IPS-20b (cell line): Measurements from ENCODE around the gene PRR15L.

Source experiments
- H3K27ac ChIP-seq: one replicate; pipeline ENCODE4 v1.5.1; 2013; ENCODE audit warnings: low read length
- H3K27me3 ChIP-seq: 2 replicates; pipeline ENCODE4 v1.6.1; 2013; ENCODE audit warnings: mild to moderate bottlenecking, low read length, inconsistent platforms; ENCODE audit not compliant: insufficient read depth
- H3K36me3 ChIP-seq: 2 replicates; pipeline ENCODE4 v1.6.1; 2013; ENCODE audit warnings: low read depth, mild to moderate bottlenecking, inconsistent platforms, low read length, moderate library complexity; ENCODE audit not compliant: insufficient read depth
- H3K4me1 ChIP-seq: 2 replicates; pipeline ENCODE4 v1.6.1; 2013; ENCODE audit warnings: mild to moderate bottlenecking, control low read depth, inconsistent platforms, low read length, moderate library complexity; ENCODE audit not compliant: insufficient read depth
- H3K4me3 ChIP-seq: 2 replicates; pipeline ENCODE4 v1.5.1; 2013; ENCODE audit warnings: mild to moderate bottlenecking, low read length, inconsistent platforms
- H3K9ac ChIP-seq: 2 replicates; pipeline ENCODE4 v1.6.1; 2013; ENCODE audit warnings: low read depth, mild to moderate bottlenecking, inconsistent platforms, low read length, moderate library complexity
- H3K9me3 ChIP-seq: 2 replicates; pipeline ENCODE4 v1.6.1; 2013; ENCODE audit warnings: mild to moderate bottlenecking, low read depth, low read length, inconsistent platforms; ENCODE audit not compliant: insufficient read depth

The PRR15L gene

GRCh38 chr17:47914306-47914948 is 43.3 kb downstream of the PRR15L start:
- H3K9me3 ChIP-seq, result no peaks in the 10 kb centered on the region
- H3K27ac ChIP-seq, result no peak overlapping the region
- no peak overlapping the region for H3K9ac ChIP-seq
- H3K27me3 ChIP-seq, result no peaks in the 10 kb centered on the region
- no peaks in the 10 kb centered on the region for H3K4me1 ChIP-seq
- H3K4me3 ChIP-seq, result no peak overlapping the region
- peaks cover 20% of the 10 kb centered on the region for H3K36me3 ChIP-seq

- Histone ChIP-seq H3K9ac (no peak overlapping the region), H3K9me3 (no peaks in the 10 kb centered on the region), H3K36me3 (peaks cover 13% of the 10 kb centered on the region; the same call in 1 of the 2 replicates), H3K27me3 (no peaks in the 10 kb centered on the region), H3K27ac (no peak overlapping the region), H3K4me1 (no peaks in the 10 kb centered on the region), H3K4me3 (no peak overlapping the region)
These were observed 44.6 kb downstream of the PRR15L start for GRCh38 chr17:47913050-47913449.

GRCh38 chr17:47907932-47908562 is 49.6 kb downstream of the PRR15L start:
- Histone ChIP-seq H3K4me3 (no peak overlapping the region), H3K27ac (no peak overlapping the region), H3K9ac (no peak overlapping the region), H3K9me3 (no peaks in the 10 kb centered on the region), H3K27me3 (no peaks in the 10 kb centered on the region), H3K4me1 (no peaks in the 10 kb centered on the region; the same call in 1 of the 2 replicates), H3K36me3 (no peaks in the 10 kb centered on the region)

- Histone ChIP-seq H3K4me1 (peaks cover 9% of the 10 kb centered on the region), H3K9ac (no peak overlapping the region), H3K9me3 (no peaks in the 10 kb centered on the region), H3K4me3 (no peak overlapping the region), H3K36me3 (no peaks in the 10 kb centered on the region), H3K27me3 (no peaks in the 10 kb centered on the region), H3K27ac (no peak overlapping the region)
These were observed 51.2 kb downstream of the PRR15L start for GRCh38 chr17:47906443-47906842.

GRCh38 chr17:47905221-47905733 is 52.4 kb downstream of the PRR15L start:
- Histone ChIP-seq H3K27me3 (no peaks in the 10 kb centered on the region), H3K36me3 (no peaks in the 10 kb centered on the region), H3K4me3 (no peak overlapping the region), H3K9ac (no peak overlapping the region), H3K4me1 (peaks cover 19% of the 10 kb centered on the region), H3K9me3 (no peaks in the 10 kb centered on the region), H3K27ac (no peak overlapping the region)

GRCh38 chr17:47902039-47902744 is 55.5 kb downstream of the PRR15L start:
- no peaks in the 10 kb centered on the region for H3K9me3 ChIP-seq
- no peak overlapping the region; the same call in 1 of the 2 replicates for H3K9ac ChIP-seq
- H3K4me3 ChIP-seq, result peak overlapping the region; percentile 52
- H3K27me3 ChIP-seq, result no peaks in the 10 kb centered on the region
- H3K27ac ChIP-seq, result no peak overlapping the region
- peaks cover 13% of the 10 kb centered on the region for H3K36me3 ChIP-seq
- peaks cover 21% of the 10 kb centered on the region for H3K4me1 ChIP-seq
